KMS-11 (cell line): ENCODE measurements around the gene ALDH16A1.
A peak's percentile ranks its signal among the peaks of the same experiment; 100 is the strongest.

ENCODE experiments used
- H2AFZ ChIP-seq: fragments of 200-600 bp; sonication (generic); 2 replicates; pipeline ENCODE4 v1.6.1; 2016; ENCODE audit warnings: antibody characterized with exemption, mixed run types, low read depth
- H3K27ac ChIP-seq: fragments of 200-600 bp; sonication (generic); 2 replicates; pipeline ENCODE4 v1.6.1; 2016; ENCODE audit warnings: mild to moderate bottlenecking, mixed run types
- H3K27me3 ChIP-seq: fragments of 200-600 bp; sonication (generic); 2 replicates; pipeline ENCODE4 v1.6.1; 2017; ENCODE audit warnings: mild to moderate bottlenecking, low read depth, mixed run types, moderate library complexity; ENCODE audit not compliant: insufficient read depth
- H3K36me3 ChIP-seq: fragments of 200-600 bp; sonication (generic); 2 replicates; pipeline ENCODE4 v1.6.1; 2017; ENCODE audit warnings: mild to moderate bottlenecking, mixed run types; ENCODE audit not compliant: insufficient read depth
- H3K4me1 ChIP-seq: fragments of 200-600 bp; sonication (generic); 2 replicates; pipeline ENCODE4 v1.6.1; 2016; ENCODE audit warnings: mild to moderate bottlenecking, low read depth, mixed run types; ENCODE audit not compliant: poor library complexity, severe bottlenecking
- H3K4me2 ChIP-seq: fragments of 200-600 bp; sonication (generic); 2 replicates; pipeline ENCODE4 v1.7.0; 2016; ENCODE audit warnings: mild to moderate bottlenecking, mixed run types
- H3K4me3 ChIP-seq: fragments of 200-600 bp; sonication (generic); IDR thresholded peaks from 2 replicates; pipeline ENCODE4 v1.6.1; 2017; ENCODE audit warnings: low read depth, low read length, mixed read lengths; ENCODE audit not compliant: insufficient read depth
- H3K79me2 ChIP-seq: fragments of 200-600 bp; sonication (generic); 2 replicates; pipeline ENCODE4 v1.6.1; 2016; ENCODE audit warnings: low read depth, mixed run types; ENCODE audit not compliant: insufficient read depth
- H3K9ac ChIP-seq: fragments of 200-600 bp; sonication (generic); 2 replicates; pipeline ENCODE4 v1.6.1; 2016; ENCODE audit warnings: mild to moderate bottlenecking, mixed run types
- H4K20me1 ChIP-seq: fragments of 200-600 bp; sonication (generic); 2 replicates; pipeline ENCODE4 v1.6.1; 2016; ENCODE audit warnings: mild to moderate bottlenecking, mixed run types; ENCODE audit not compliant: insufficient read depth
- TF ChIP-seq, protein P1 (sequence below): fragments of 200-600 bp; sonication (generic); conservative IDR thresholded peaks from 2 replicates; pipeline ENCODE4 v1.6.1; 2017; ENCODE audit warnings: low read depth, mild to moderate bottlenecking, antibody characterized with exemption, low read length, moderate library complexity, mixed read lengths

ALDH16A1 gene

DNA sequence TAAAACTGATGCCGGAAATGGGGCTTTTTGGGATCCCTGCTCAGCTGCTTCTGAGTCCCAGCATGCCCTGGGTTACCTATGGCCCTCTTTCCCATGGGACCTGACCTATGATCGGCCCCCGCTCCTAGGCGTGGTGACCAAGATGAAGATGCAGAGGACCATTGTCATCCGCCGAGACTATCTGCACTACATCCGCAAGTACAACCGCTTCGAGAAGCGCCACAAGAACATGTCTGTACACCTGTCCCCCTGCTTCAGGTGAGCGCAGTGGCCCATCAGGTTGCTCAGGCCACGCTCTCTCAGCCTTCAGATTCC, 44.7 kb downstream of the ALDH16A1 start:
- Histone ChIP-seq H3K36me3 (peaks cover 20% of the 10 kb centered on the region; the same call in 1 of the 2 replicates), H3K4me1 (peaks cover 42% of the 10 kb centered on the region), H3K27me3 (no peaks in the 10 kb centered on the region), H3K79me2 (peaks cover 26% of the 10 kb centered on the region), H3K9ac (no peak overlapping the region), H3K4me3 (no peak overlapping the region), H4K20me1 (peaks cover 5% of the 10 kb centered on the region; the same call in 1 of the 2 replicates), H3K27ac (no peak overlapping the region), H2AFZ (no peak overlapping the region), H3K4me2 (peak overlapping the region; percentile 62)
- TF ChIP-seq, protein P1, sequence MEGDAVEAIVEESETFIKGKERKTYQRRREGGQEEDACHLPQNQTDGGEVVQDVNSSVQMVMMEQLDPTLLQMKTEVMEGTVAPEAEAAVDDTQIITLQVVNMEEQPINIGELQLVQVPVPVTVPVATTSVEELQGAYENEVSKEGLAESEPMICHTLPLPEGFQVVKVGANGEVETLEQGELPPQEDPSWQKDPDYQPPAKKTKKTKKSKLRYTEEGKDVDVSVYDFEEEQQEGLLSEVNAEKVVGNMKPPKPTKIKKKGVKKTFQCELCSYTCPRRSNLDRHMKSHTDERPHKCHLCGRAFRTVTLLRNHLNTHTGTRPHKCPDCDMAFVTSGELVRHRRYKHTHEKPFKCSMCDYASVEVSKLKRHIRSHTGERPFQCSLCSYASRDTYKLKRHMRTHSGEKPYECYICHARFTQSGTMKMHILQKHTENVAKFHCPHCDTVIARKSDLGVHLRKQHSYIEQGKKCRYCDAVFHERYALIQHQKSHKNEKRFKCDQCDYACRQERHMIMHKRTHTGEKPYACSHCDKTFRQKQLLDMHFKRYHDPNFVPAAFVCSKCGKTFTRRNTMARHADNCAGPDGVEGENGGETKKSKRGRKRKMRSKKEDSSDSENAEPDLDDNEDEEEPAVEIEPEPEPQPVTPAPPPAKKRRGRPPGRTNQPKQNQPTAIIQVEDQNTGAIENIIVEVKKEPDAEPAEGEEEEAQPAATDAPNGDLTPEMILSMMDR = no peak

DNA sequence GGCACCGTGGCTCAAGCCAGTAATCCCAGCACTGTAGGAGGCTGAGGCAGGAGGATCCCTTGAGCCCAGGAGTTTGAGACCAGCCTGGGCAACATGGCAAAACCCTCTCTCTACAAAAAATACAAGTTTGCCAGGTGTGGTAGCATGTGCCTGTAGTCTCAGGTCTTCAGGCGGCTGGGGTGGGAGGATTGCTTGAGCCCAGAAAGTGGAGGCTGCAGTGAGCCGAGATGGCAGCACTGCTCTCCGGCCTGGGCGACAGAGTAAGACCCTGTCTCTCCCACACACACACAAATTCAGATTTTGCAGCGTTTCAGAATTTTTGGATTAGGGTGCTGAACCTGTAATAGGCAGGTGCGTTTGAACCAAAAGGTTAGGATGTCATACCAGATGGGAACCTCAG, 45.5 kb downstream of the ALDH16A1 start:
- Histone ChIP-seq H3K36me3 (peaks cover 15% of the 10 kb centered on the region; the same call in 1 of the 2 replicates), H3K27me3 (no peaks in the 10 kb centered on the region), H3K9ac (no peak overlapping the region), H3K27ac (no peak overlapping the region), H3K4me1 (peaks cover 49% of the 10 kb centered on the region), H3K79me2 (peaks cover 26% of the 10 kb centered on the region), H2AFZ (no peak overlapping the region), H4K20me1 (peaks cover 5% of the 10 kb centered on the region; the same call in 1 of the 2 replicates), H3K4me3 (no peak overlapping the region), H3K4me2 (peak overlapping the region; percentile 62; the same call in 1 of the 2 replicates)
- TF ChIP-seq, protein P1 = no peak

DNA sequence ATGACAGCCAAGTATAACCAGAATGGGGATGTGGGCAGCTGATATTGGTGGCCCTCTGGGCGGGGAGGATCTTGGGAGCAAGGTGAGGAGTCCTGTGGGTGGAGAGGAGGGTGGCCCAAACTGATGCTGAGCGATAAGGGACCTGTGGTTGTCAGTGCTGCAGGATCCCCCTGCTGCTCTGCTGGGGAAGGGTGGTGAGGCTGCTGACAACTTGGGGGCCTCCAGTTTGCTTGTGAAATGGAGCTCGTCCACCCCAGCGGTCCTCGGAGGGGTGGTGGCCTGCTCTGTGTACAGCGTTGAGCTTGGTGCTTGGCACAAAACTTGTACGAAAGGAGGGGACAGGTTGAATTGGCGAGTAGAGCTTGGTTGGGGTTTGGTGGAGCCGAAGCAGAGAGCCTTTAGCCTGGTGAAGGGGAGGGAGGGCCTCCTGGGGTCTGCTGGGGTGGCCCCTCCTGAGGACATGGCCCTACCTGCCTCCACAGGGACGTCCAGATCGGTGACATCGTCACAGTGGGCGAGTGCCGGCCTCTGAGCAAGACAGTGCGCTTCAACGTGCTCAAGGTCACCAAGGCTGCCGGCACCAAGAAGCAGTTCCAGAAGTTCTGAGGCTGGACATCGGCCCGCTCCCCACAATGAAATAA, 46.1 kb downstream of the ALDH16A1 start:
- Histone ChIP-seq H3K4me1 (peaks cover 50% of the 10 kb centered on the region), H3K27ac (no peak overlapping the region), H3K27me3 (no peaks in the 10 kb centered on the region), H4K20me1 (peaks cover 5% of the 10 kb centered on the region; the same call in 1 of the 2 replicates), H3K9ac (no peak overlapping the region), H3K36me3 (peaks cover 15% of the 10 kb centered on the region; the same call in 1 of the 2 replicates), H3K4me3 (no peak overlapping the region), H2AFZ (no peak overlapping the region), H3K4me2 (no peak overlapping the region), H3K79me2 (peaks cover 26% of the 10 kb centered on the region)
- TF ChIP-seq, protein P1 = no peak

DNA sequence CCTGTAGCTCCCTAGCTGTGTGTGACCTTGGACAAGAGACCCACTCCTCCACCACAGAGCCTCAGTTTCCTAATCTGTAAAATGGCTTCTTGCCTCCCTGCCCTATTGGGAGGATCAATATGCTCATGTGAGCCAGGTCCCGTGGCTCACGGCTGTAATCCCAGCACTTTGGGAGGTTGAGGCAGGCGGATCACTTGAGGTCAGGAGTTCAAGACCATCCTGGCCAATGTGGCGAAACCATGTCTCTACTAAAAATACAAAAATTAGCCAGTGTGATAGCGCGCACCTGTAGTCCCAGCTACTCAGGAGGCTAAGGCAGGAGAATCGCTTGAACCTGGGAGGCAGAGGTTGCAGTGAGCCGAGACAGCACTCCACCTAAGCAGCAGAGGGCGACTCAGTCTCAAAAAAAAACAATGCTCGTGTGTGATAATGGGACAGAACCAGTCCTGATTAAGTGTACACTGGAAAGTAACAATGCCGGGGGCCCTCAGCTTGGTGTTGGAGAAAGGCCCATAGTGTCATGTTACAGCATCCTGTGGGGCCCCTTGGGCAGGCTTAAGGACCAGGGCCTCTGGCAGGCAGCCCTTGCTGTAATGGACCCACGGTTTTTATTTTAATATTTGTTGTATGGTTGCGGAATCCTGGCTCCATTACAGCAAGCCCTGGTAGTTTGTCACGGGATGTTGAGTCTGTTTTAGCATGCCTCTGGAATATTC, 50.0 kb downstream of the ALDH16A1 start:
- Histone ChIP-seq H3K36me3 (peaks cover 12% of the 10 kb centered on the region; the same call in 1 of the 2 replicates), H3K4me3 (no peak overlapping the region), H3K27me3 (no peaks in the 10 kb centered on the region), H3K27ac (no peak overlapping the region), H4K20me1 (peaks cover 5% of the 10 kb centered on the region; the same call in 1 of the 2 replicates), H3K4me2 (no peak overlapping the region), H3K79me2 (peaks cover 8% of the 10 kb centered on the region; the same call in 1 of the 2 replicates), H3K9ac (no peak overlapping the region), H2AFZ (peak overlapping the region; percentile 38; the same call in 1 of the 2 replicates), H3K4me1 (peaks cover 39% of the 10 kb centered on the region)
- TF ChIP-seq, protein P1 = peak; percentile 84
